Osteoblast (primary cell): Measurements from ENCODE around the gene KIF21B. TPM values are rescaled to one million over a fixed set of nuclear protein-coding genes. Genes with fewer than 3 reads are reported as not detected.

Source experiments
- DNase-seq: peaks from one replicate; pipeline ENCODE4 v3.0.0; 2011; ENCODE audit warnings: low spot score, mixed read lengths; ENCODE audit not compliant: insufficient read length; ENCODE audit errors: missing footprints
- H2AFZ ChIP-seq: 2 replicates; pipeline ENCODE4 v1.6.0; 2011; ENCODE audit warnings: mild to moderate bottlenecking, low read length
- H3K27ac ChIP-seq: 2 replicates; pipeline ENCODE4 v1.5.1; 2011; ENCODE audit warnings: mild to moderate bottlenecking, low read depth, low read length, moderate library complexity
- H3K27me3 ChIP-seq: 2 replicates; pipeline ENCODE4 v1.6.0; 2012; ENCODE audit warnings: mild to moderate bottlenecking, control low read depth, inconsistent platforms, low read length, moderate library complexity; ENCODE audit not compliant: insufficient read depth
- H3K36me3 ChIP-seq: 2 replicates; pipeline ENCODE4 v1.5.1; 2011; ENCODE audit warnings: mild to moderate bottlenecking, low read length, control low read depth, moderate library complexity; ENCODE audit not compliant: insufficient read depth
- H3K4me1 ChIP-seq: 2 replicates; pipeline ENCODE4 v1.5.1; 2011; ENCODE audit warnings: mild to moderate bottlenecking, low read length, control low read depth, moderate library complexity; ENCODE audit not compliant: insufficient read depth
- H3K4me2 ChIP-seq: 2 replicates; pipeline ENCODE4 v1.6.0; 2011; ENCODE audit warnings: mild to moderate bottlenecking, low read length; ENCODE audit not compliant: insufficient read depth
- H3K4me3 ChIP-seq: fragments of 200-600 bp; sonication (generic); 3 replicates; pipeline ENCODE4 v1.5.1; 2012; ENCODE audit warnings: mild to moderate bottlenecking, low read length, inconsistent platforms; ENCODE audit not compliant: insufficient read depth
- H3K79me2 ChIP-seq: 2 replicates; pipeline ENCODE4 v1.6.0; 2012; ENCODE audit warnings: mild to moderate bottlenecking, low read length, control low read depth, inconsistent platforms; ENCODE audit not compliant: insufficient read depth
- H3K9me3 ChIP-seq: 2 replicates; pipeline ENCODE4 v1.5.1; 2011; ENCODE audit warnings: low read depth, low read length, control low read depth
- H4K20me1 ChIP-seq: 2 replicates; pipeline ENCODE4 v1.6.0; 2012; ENCODE audit warnings: mild to moderate bottlenecking, low read length, control low read depth; ENCODE audit not compliant: insufficient read depth
- CTCF ChIP-seq: IDR thresholded peaks from 2 replicates; pipeline ENCODE4 v1.5.1; 2011; ENCODE audit warnings: mild to moderate bottlenecking, low read depth, low read length, moderate library complexity; ENCODE audit errors: extremely low read depth
- total RNA-seq: library from RNA; depleted of rRNA; stranded (reverse); fragments of >200 nt; gene quantifications from 2 replicates; pipeline ENCODE4 v1.2.3, GENCODE V29; 2012

Gene KIF21B
- total RNA-seq, 1 donor: under 0.01 TPM

GRCh38 chr1:201048521-201048920 lies 25.0 kb upstream of the KIF21B start:
- TF ChIP-seq CTCF: no peak
- DNase-seq: no peak

GRCh38 chr1:201044119-201044518 lies 20.6 kb upstream of the KIF21B start:
- Histone ChIP-seq H2AFZ (no peak overlapping the region), H4K20me1 (no peaks in the 10 kb centered on the region), H3K4me3 (no peak overlapping the region), H3K27me3 (peaks cover 22% of the 10 kb centered on the region), H3K4me1 (peaks cover 6% of the 10 kb centered on the region), H3K79me2 (no peaks in the 10 kb centered on the region), H3K4me2 (no peak overlapping the region), H3K27ac (no peak overlapping the region), H3K9me3 (no peaks in the 10 kb centered on the region), H3K36me3 (no peaks in the 10 kb centered on the region)
- peak; percentile 18 for DNase-seq
- TF ChIP-seq CTCF: no peak

More at GRCh38 chr1:201048521-201048920, 25.0 kb upstream of the KIF21B start:
- Histone ChIP-seq H3K9me3 (no peaks in the 10 kb centered on the region), H3K4me2 (no peak overlapping the region), H3K79me2 (no peaks in the 10 kb centered on the region), H3K27me3 (peaks cover 33% of the 10 kb centered on the region), H2AFZ (no peak overlapping the region), H4K20me1 (no peaks in the 10 kb centered on the region), H3K27ac (no peak overlapping the region), H3K4me3 (no peak overlapping the region), H3K36me3 (no peaks in the 10 kb centered on the region), H3K4me1 (peaks cover 7% of the 10 kb centered on the region)

- DNase-seq: peak; percentile 96
- Histone ChIP-seq H3K4me1 (peaks cover 6% of the 10 kb centered on the region), H3K4me3 (peak overlapping the region; percentile 47), H3K4me2 (peak overlapping the region; percentile 69), H3K9me3 (no peaks in the 10 kb centered on the region), H3K27ac (no peak overlapping the region), H2AFZ (peak overlapping the region; percentile 70), H3K36me3 (no peaks in the 10 kb centered on the region), H4K20me1 (no peaks in the 10 kb centered on the region), H3K79me2 (no peaks in the 10 kb centered on the region), H3K27me3 (peaks cover 13% of the 10 kb centered on the region)
- TF ChIP-seq CTCF: peak; percentile 95
Measured at GRCh38 chr1:201042779-201043461, 19.4 kb upstream of the KIF21B start.

- Histone ChIP-seq H2AFZ (no peak overlapping the region), H4K20me1 (no peaks in the 10 kb centered on the region), H3K27me3 (peaks cover 17% of the 10 kb centered on the region), H3K9me3 (no peaks in the 10 kb centered on the region), H3K4me2 (no peak overlapping the region), H3K4me3 (no peak overlapping the region), H3K27ac (no peak overlapping the region), H3K36me3 (no peaks in the 10 kb centered on the region), H3K4me1 (peaks cover 6% of the 10 kb centered on the region), H3K79me2 (no peaks in the 10 kb centered on the region)
- peak; percentile 63 for DNase-seq
- TF ChIP-seq CTCF: no peak
Measured at GRCh38 chr1:201041011-201041410, 17.5 kb upstream of the KIF21B start.
